ENCODE data around the gene PRKG2. TPM values are rescaled to one million over a fixed set of nuclear protein-coding genes. Genes with fewer than 3 reads are reported as not detected.

Gene PRKG2
- total RNA-seq, 1 experiment from 2014 or later: 1.9 TPM

DNA sequence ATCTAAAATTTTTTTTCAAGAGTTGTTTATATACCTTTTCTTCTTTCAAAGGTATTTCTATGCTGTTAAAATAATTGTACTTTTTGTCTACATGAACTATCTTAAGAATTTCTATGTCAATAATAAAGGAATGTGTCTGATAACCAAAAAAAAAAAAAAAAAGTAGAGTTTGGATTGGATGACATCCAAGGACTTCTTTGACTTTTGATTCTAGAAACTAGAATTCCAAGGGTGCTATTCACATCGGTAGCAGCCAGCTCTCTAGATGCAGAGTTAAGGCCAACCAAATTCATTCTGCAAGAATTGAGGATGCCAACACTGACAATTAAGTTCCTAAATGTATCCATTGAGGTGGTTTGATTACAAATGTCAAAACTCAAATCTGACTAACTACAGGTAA is 42.0 kb upstream of the PRKG2 start:
- no peaks in the 10 kb centered on the region for H3K9me3 Mint-ChIP-seq
- Histone ChIP-seq H2BK12ac (ENCODE audit: insufficient read length, low read depth, low read length) (no peak overlapping the region), H4K5ac (ENCODE audit: insufficient read length, low read depth, low read length) (no peak overlapping the region), H2BK15ac (ENCODE audit: low read depth, low read length) (no peak overlapping the region), H3K23me2 (ENCODE audit: insufficient read length, low read depth, low read length, poor library complexity, severe bottlenecking) (no peaks in the 10 kb centered on the region), H3K23ac (ENCODE audit: insufficient read length, low read depth, low read length) (no peak overlapping the region), H2BK120ac (ENCODE audit: low read depth, low read length, poor library complexity, severe bottlenecking) (no peak overlapping the region), H3K9me3 (ENCODE audit: control insufficient read depth, low read depth, low read length) (no peaks in the 10 kb centered on the region), H3T11ph (ENCODE audit: low read length) (no peak overlapping the region), H3K27me3 (ENCODE audit: insufficient read depth, low read length) (no peaks in the 10 kb centered on the region), H3K14ac (ENCODE audit: insufficient read depth, low read length) (no peak overlapping the region), H3K79me2 (ENCODE audit: insufficient read depth, low read length) (no peaks in the 10 kb centered on the region), H3K27ac (ENCODE audit: insufficient read length, low read depth, low read length) (no peak overlapping the region), H4K91ac (ENCODE audit: insufficient read length, low read depth, low read length) (no peak overlapping the region), H3K4me2 (ENCODE audit: insufficient read depth, insufficient read length, low read length) (no peak overlapping the region), H3K4ac (ENCODE audit: low read depth, low read length) (no peak overlapping the region), H3K4me1 (ENCODE audit: insufficient read depth, low read length) (no peaks in the 10 kb centered on the region), H3K79me1 (ENCODE audit: insufficient read depth, low read depth, low read length, poor library complexity, severe bottlenecking) (no peaks in the 10 kb centered on the region), H2AK5ac (ENCODE audit: insufficient read length, low read length) (no peak overlapping the region), H3K9ac (ENCODE audit: extremely low read depth, insufficient read length, low read length) (no peak overlapping the region), H2BK5ac (ENCODE audit: insufficient read length, low read length) (no peak overlapping the region), H4K20me1 (ENCODE audit: control insufficient read depth, insufficient read depth, insufficient read length) (no peaks in the 10 kb centered on the region), H3K56ac (ENCODE audit: insufficient read length, low read depth, low read length) (no peak overlapping the region), H2BK20ac (ENCODE audit: low read depth, low read length, poor library complexity, severe bottlenecking) (no peak overlapping the region), H3K18ac (ENCODE audit: insufficient read length, low read depth, low read length) (no peak overlapping the region), H2AFZ (ENCODE audit: low read length) (no peak overlapping the region), H4K8ac (replicated peaks; ENCODE audit: insufficient read length, low read depth, low read length) (no peak overlapping the region)
- no peak overlapping the region for H3K4me3 Mint-ChIP-seq
- TF ChIP-seq CTCF (conservative IDR thresholded peaks at IDR 0.05): no peak
- no peak for DNase-seq
- no peaks in the 10 kb centered on the region for H3K36me3 Mint-ChIP-seq (ENCODE audit: insufficient read depth in 1 of 3, low read depth in 3 of 3)
- peaks cover 3% of the 10 kb centered on the region; the same call in 1 of the 2 replicates for H3K27me3 Mint-ChIP-seq (ENCODE audit: low read depth)
- no peak overlapping the region for H3K27ac Mint-ChIP-seq
- no CpG with 5 or more reads among the region's 1 CpG for WGBS (ENCODE audit: extremely low coverage, insufficient read length, low lambda C conversion rate)
- H3K4me1 Mint-ChIP-seq: peaks cover 0 to 2% of the 10 kb centered on the region in 2 experiments; a peak in 1 of 4 replicates

Data from H9 (cell line).